Uterus (tissue), 4 donors: ENCODE results near the gene KCNG2. TPM values are rescaled to one million over a fixed set of nuclear protein-coding genes. Genes with fewer than 3 reads are reported as not detected.

Experiments used
- DNase-seq, 2 donors: peaks; one replicate each; pipeline ENCODE4 v3.0.0-alpha.2; 2019 to 2020
- H3K27ac ChIP-seq, 2 donors: fragments of 200-600 bp; sonication (generic); 1 replicate in 1 of 2; 2 replicates in 1 of 2; pipeline ENCODE4 v1.5.1; 2016 to 2018
- H3K27me3 ChIP-seq, 2 donors: fragments of 200-600 bp; sonication (generic); one replicate each; pipeline ENCODE4 v1.5.1; 2018 to 2019; ENCODE audit warnings: control low read depth in 1 of 2
- H3K36me3 ChIP-seq, 2 donors: fragments of 200-600 bp; sonication (generic); one replicate each; pipeline ENCODE4 v1.5.1; 2019; ENCODE audit warnings: control low read depth in 1 of 2
- H3K4me1 ChIP-seq, 2 donors: fragments of 200-600 bp; sonication (generic); one replicate each; pipeline ENCODE4 v1.5.1; 2018 to 2019; ENCODE audit warnings: control low read depth in 1 of 2
- H3K4me3 ChIP-seq, 2 donors: fragments of 200-600 bp; sonication (generic); 1 replicate in 1 of 2; 2 replicates in 1 of 2; pipeline ENCODE4 v1.5.1; 2018 to 2019; ENCODE audit warnings: mild to moderate bottlenecking in 1 of 2
- H3K9me3 ChIP-seq, 2 donors: fragments of 200-600 bp; sonication (generic); one replicate each; pipeline ENCODE4 v1.5.1; 2019; ENCODE audit warnings: control low read depth in 1 of 2
- POLR2A ChIP-seq, 2 donors: fragments of 450-650 bp; IDR thresholded peaks; one replicate each; pipeline ENCODE4 v1.6.1; 2016; ENCODE audit warnings: antibody characterized with exemption in 2 of 2, mild to moderate bottlenecking in 1 of 2, moderate library complexity in 1 of 2
- intact Hi-C: fragments of 100-400 bp; cut with DNase I; formaldehyde crosslinking; loops from one replicate; pipeline ENCODE4 v1.15.1; 2023; ENCODE audit warnings: low total_unique reads
- total RNA-seq, 4 donors: library from RNA; depleted of rRNA in 3 of 4; stranded (reverse); fragments of >200 nt in 3 of 4; gene quantifications; one replicate each; pipeline versions ENCODE4 v1.1.0 to v1.2.4, GENCODE V29; 2014 to 2023
- TF ChIP-seq, protein P1 (sequence below), 4 experiments: fragments of 200-600 bp in 2 of 4; fragments of 450-650 bp in 2 of 4; sonication (generic) in 2 of 4; IDR thresholded peaks; one replicate each; pipeline ENCODE4 v1.5.1; 2016 to 2019; ENCODE audit warnings: antibody characterized with exemption in 4 of 4, mild to moderate bottlenecking in 2 of 4, moderate library complexity in 1 of 4
- donor health status: DM: yes; HTN: yes; CAD: no.

The KCNG2 gene
- total RNA-seq, 4 donors from 2014 or later, result 0.59 TPM; not detected in 3

DNA sequence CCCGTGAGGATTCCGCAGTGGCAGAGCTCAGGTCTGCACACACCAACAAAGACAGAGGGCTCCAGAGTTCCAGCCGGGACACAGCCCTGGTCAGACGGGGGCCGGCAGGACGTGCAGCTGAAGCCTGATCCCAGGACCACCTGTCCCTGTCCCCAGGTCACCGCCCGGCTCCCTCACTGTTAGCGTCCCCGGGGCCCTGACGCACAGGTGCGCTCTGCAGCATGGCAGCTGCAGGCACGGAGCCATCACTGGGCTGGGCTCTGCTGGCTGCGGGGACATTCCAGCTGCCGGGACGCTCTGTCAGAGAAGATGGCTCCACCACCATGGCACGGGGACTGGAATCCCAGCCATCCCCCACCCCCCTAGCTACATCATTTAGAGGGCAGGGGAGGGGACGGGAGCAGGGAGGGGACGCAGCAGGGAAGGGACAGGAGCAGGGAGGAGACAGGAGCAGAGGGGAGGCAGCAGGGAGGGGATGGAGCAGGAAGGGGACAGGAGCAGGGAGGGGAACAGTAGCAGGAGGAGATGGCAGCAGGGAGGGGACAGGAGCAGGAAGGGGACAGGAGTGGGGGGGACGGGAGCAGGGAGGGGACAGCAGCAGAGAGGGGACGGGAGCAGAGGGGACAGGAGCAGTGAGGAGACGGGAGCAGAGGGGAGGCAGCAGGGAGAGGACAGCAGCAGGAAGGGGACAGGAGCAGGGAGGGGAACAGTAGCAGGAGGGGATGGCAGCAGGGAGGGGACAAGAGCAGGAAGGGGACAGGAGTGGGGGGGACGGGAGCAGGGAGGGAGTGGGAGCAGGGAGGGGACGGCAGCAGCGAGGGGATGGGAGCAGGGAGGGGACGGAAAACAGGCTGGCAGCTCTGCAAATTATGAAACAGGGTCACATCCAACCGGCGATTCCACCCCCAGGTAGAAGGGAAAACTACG, 113.9 kb downstream of the KCNG2 start:
- H3K36me3 ChIP-seq, result no peaks in the 10 kb centered on the region
- intact Hi-C loops, result no loop called here
- H3K4me1 ChIP-seq, result no peaks in the 10 kb centered on the region
- no peaks in the 10 kb centered on the region for H3K9me3 ChIP-seq
- TF ChIP-seq, protein P1, sequence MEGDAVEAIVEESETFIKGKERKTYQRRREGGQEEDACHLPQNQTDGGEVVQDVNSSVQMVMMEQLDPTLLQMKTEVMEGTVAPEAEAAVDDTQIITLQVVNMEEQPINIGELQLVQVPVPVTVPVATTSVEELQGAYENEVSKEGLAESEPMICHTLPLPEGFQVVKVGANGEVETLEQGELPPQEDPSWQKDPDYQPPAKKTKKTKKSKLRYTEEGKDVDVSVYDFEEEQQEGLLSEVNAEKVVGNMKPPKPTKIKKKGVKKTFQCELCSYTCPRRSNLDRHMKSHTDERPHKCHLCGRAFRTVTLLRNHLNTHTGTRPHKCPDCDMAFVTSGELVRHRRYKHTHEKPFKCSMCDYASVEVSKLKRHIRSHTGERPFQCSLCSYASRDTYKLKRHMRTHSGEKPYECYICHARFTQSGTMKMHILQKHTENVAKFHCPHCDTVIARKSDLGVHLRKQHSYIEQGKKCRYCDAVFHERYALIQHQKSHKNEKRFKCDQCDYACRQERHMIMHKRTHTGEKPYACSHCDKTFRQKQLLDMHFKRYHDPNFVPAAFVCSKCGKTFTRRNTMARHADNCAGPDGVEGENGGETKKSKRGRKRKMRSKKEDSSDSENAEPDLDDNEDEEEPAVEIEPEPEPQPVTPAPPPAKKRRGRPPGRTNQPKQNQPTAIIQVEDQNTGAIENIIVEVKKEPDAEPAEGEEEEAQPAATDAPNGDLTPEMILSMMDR (IDR thresholded peaks at IDR 0.05), result no peak
- no peak for TF ChIP-seq POLR2A (IDR thresholded peaks at IDR 0.05)
- peak in 1 of 2 donors; percentile 8 for DNase-seq
- H3K27ac ChIP-seq, result no peak overlapping the region
- H3K27me3 ChIP-seq, result no peaks in the 10 kb centered on the region
- H3K4me3 ChIP-seq, result no peak overlapping the region

DNA sequence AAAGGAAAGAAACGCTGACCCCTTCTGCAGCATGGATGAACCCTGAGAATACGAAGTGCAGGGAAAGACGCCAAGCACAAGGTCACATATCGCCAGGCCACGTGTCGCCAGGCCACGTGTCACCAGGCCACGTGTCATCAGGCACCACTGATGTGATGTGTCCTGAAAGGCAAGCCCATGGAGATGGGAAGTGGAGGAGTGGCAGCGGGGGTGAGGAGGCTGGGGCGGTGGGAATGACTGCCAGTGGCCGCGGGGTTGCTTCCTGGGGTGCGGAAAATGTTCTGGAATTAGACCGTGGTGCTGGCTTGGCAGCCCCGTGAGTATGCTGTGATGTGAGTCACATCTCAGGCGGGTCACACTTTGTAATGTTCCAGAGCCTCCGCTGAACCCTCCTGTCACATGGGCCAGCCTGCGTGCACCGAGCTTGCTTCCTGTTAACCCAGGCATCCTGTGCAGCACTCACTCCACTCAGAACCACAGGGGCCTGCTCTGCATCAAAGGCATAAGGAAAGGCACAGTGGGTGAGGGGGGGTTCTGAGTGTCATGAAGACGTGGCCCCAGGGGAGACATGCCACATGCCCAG, 114.8 kb downstream of the KCNG2 start:
- no peaks in the 10 kb centered on the region for H3K9me3 ChIP-seq
- no peaks in the 10 kb centered on the region for H3K36me3 ChIP-seq
- no peak overlapping the region for H3K4me3 ChIP-seq
- no peaks in the 10 kb centered on the region for H3K4me1 ChIP-seq
- peak in 1 of 2 donors; percentile 11 for DNase-seq
- TF ChIP-seq, protein P1 (IDR thresholded peaks at IDR 0.05), result no peak
- TF ChIP-seq POLR2A (IDR thresholded peaks at IDR 0.05), result no peak
- no peaks in the 10 kb centered on the region for H3K27me3 ChIP-seq
- no peak overlapping the region for H3K27ac ChIP-seq
- intact Hi-C loops, result no loop called here

DNA sequence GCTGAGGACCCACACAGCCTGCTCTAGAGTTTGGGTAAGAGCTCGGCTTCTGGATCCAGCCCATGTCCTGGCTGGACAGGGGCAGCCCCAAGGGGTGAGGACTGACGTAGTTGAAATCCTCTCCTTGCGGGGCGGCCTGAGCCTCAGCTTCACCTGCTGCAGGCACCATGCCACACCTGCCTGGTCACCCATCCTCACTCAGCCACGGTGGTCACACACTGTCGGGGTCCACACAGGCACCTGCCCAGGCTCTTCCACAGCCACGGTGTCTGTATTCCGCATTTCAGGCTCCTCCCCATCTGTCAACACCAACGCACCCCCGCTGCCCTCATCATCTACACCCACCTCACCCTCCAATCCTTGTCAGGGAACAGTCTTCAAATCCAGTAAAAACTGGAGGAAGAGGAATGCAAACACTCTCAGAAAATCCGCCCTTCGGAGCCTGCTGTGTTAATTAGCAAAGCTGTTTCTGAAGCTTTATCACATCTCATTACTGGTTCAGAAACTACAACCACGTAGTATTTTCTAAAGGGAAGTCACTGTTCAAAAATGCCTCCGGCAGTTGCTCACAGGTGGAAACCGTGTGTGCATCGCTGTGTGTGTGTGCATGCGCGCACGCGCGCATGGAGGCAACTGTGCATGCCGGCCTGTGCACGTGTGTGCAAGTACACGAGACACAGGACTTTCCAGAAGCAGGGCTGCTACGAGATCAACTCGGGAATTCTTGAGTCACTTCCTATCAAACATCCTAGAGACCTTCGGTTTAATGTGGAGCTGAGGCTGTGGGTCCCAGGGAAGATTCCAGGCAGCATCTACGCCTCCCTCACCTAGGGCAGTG, 115.5 kb downstream of the KCNG2 start:
- Histone ChIP-seq H3K27ac (no peak overlapping the region), H3K4me1 (no peaks in the 10 kb centered on the region), H3K36me3 (no peaks in the 10 kb centered on the region), H3K27me3 (no peaks in the 10 kb centered on the region), H3K4me3 (no peak overlapping the region), H3K9me3 (no peaks in the 10 kb centered on the region)
- intact Hi-C loops, result no loop called here
- DNase-seq, result no peak
- no peak for TF ChIP-seq POLR2A (IDR thresholded peaks at IDR 0.05)
- TF ChIP-seq, protein P1 (IDR thresholded peaks at IDR 0.05), result no peak

DNA sequence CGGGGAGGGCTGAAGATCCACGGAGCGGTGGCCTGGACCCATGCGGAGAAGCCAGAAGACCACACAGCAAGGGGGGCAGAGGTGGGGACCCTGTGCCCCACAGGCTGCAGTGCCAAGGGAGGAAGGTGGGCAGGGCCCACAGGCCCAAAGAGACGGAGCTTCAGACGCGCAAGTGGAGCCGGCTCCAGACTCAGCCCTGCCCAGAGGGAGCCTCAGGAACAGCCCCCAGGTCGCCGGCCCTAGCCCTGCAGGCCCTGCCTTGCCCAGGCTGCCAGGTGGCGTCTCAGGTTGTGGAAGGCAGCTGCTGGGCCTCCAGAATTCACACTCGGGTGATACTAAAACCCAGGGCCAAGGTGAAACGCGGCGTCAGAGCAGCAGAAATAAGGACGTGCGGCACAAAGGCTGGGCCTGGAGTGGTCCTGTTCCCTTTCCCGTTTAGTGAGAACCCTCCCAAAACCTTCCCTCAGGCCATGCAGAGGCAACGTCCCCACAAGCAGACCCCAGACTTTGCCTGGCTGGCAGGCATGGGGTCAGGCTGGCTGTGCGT, 116.9 kb downstream of the KCNG2 start:
- peak in 1 of 2 donors; percentile 10 for DNase-seq
- Histone ChIP-seq H3K4me1 (no peaks in the 10 kb centered on the region), H3K27ac (no peak overlapping the region), H3K27me3 (no peaks in the 10 kb centered on the region), H3K4me3 (no peak overlapping the region), H3K9me3 (no peaks in the 10 kb centered on the region), H3K36me3 (no peaks in the 10 kb centered on the region)
- intact Hi-C loops, result no loop called here
- TF ChIP-seq, protein P1 (IDR thresholded peaks at IDR 0.05), result no peak
- TF ChIP-seq POLR2A (IDR thresholded peaks at IDR 0.05), result no peak
